ENCODE data around the gene IQGAP3. TPM values are rescaled to one million over a fixed set of nuclear protein-coding genes. Genes with fewer than 3 reads are reported as not detected.

IQGAP3 gene
- polyA plus RNA-seq, 1 donor, result 13.9 TPM

GRCh38 chr1:156483397-156483796, 89.0 kb downstream of the IQGAP3 start:
- Histone ChIP-seq H3K4me3 (ENCODE audit: low read length) (no peak overlapping the region), H3K9me3 (ENCODE audit: control insufficient read depth, low read depth, low read length) (no peaks in the 10 kb centered on the region), H3K27ac (ENCODE audit: low read length) (no peak overlapping the region), H3K27me3 (ENCODE audit: control insufficient read depth, insufficient read depth, low read length) (no peaks in the 10 kb centered on the region), H3K36me3 (ENCODE audit: control insufficient read depth, insufficient read depth, low read length) (peaks cover 63% of the 10 kb centered on the region), H3K4me1 (ENCODE audit: control insufficient read depth, insufficient read depth, low read length) (no peaks in the 10 kb centered on the region)
- no peak for DNase-seq
- WGBS (ENCODE audit: insufficient coverage, low lambda C conversion rate), result no CpG with 5 or more reads among the region's 2 CpGs

GRCh38 chr1:156482276-156482675, 90.1 kb downstream of the IQGAP3 start:
- Histone ChIP-seq H3K4me3 (ENCODE audit: low read length) (no peak overlapping the region), H3K27me3 (ENCODE audit: control insufficient read depth, insufficient read depth, low read length) (no peaks in the 10 kb centered on the region), H3K9me3 (ENCODE audit: control insufficient read depth, low read depth, low read length) (no peaks in the 10 kb centered on the region), H3K27ac (ENCODE audit: low read length) (no peak overlapping the region), H3K4me1 (ENCODE audit: control insufficient read depth, insufficient read depth, low read length) (no peaks in the 10 kb centered on the region), H3K36me3 (ENCODE audit: control insufficient read depth, insufficient read depth, low read length) (peaks cover 68% of the 10 kb centered on the region)
- no CpG with 5 or more reads among the region's 19 CpGs for WGBS (ENCODE audit: insufficient coverage, low lambda C conversion rate)
- no peak for DNase-seq

- no peaks in the 10 kb centered on the region for H3K9me3 ChIP-seq (ENCODE audit: control insufficient read depth, low read depth, low read length)
- no peaks in the 10 kb centered on the region for H3K27me3 ChIP-seq (ENCODE audit: control insufficient read depth, insufficient read depth, low read length)
- H3K4me3 ChIP-seq (ENCODE audit: low read length), result no peak overlapping the region
- H3K36me3 ChIP-seq (ENCODE audit: control insufficient read depth, insufficient read depth, low read length), result peaks cover 75% of the 10 kb centered on the region
- DNase-seq, result no peak
- no peaks in the 10 kb centered on the region for H3K4me1 ChIP-seq (ENCODE audit: control insufficient read depth, insufficient read depth, low read length)
- WGBS (ENCODE audit: insufficient coverage, low lambda C conversion rate), result no CpG with 5 or more reads among the region's 5 CpGs
- no peak overlapping the region for H3K27ac ChIP-seq (ENCODE audit: low read length)
Observed at GRCh38 chr1:156481527-156481926, 90.8 kb downstream of the IQGAP3 start.

DNA sequence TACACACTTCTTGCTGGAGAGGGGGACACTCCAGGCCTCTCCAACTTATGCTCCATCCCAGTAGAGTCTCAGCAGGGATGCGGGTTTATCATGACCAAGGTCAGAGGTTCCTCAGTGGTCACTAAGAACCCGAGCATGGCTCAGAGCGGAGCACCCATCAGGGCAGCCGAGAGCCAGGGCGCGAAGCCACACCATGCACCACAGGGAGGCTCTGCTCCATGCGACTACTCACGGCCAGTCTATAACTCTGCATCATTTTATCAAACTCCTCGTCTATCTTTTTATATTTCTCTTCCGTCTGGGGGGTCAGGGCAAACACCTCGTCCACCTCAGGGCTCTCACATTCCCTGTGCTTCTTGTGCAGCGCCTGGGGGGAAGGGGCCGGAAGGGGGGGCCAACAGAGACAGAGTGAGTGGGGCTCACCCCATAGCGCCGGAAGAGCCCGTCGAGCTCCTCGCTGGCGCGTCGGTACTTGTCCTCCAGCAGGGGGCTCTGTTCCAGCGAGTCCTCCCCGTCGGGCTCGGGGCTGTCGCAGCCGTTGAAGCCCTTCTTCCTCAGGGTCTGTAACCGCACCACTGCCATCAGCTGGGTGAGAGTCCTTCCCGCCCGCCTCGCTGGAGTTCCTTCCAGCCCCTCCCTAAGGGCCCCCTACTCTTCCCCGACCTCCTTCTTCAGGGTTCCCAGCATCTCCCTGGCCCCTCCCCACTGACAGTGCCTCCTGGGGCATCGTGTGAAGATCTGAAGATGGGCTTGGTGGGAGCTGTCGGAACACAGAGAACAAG, 91.8 kb downstream of the IQGAP3 start:
- WGBS (ENCODE audit: insufficient coverage, low lambda C conversion rate), result no CpG with 5 or more reads among the region's 34 CpGs
- H3K4me3 ChIP-seq (ENCODE audit: low read length), result no peak overlapping the region
- H3K9me3 ChIP-seq (ENCODE audit: control insufficient read depth, low read depth, low read length), result no peaks in the 10 kb centered on the region
- H3K36me3 ChIP-seq (ENCODE audit: control insufficient read depth, insufficient read depth, low read length), result peaks cover 82% of the 10 kb centered on the region
- DNase-seq, result peak in 1 of 2 donors; percentile 43
- no peaks in the 10 kb centered on the region for H3K27me3 ChIP-seq (ENCODE audit: control insufficient read depth, insufficient read depth, low read length)
- no peaks in the 10 kb centered on the region for H3K4me1 ChIP-seq (ENCODE audit: control insufficient read depth, insufficient read depth, low read length)
- no peak overlapping the region for H3K27ac ChIP-seq (ENCODE audit: low read length)

GRCh38 chr1:156480016-156480370, 92.4 kb downstream of the IQGAP3 start:
- Histone ChIP-seq H3K4me3 (ENCODE audit: low read length) (no peak overlapping the region), H3K9me3 (ENCODE audit: control insufficient read depth, low read depth, low read length) (no peaks in the 10 kb centered on the region), H3K27ac (ENCODE audit: low read length) (no peak overlapping the region), H3K36me3 (ENCODE audit: control insufficient read depth, insufficient read depth, low read length) (peaks cover 85% of the 10 kb centered on the region), H3K27me3 (ENCODE audit: control insufficient read depth, insufficient read depth, low read length) (no peaks in the 10 kb centered on the region), H3K4me1 (ENCODE audit: control insufficient read depth, insufficient read depth, low read length) (no peaks in the 10 kb centered on the region)
- WGBS (ENCODE audit: insufficient coverage, low lambda C conversion rate), result no CpG with 5 or more reads among the region's 4 CpGs
- DNase-seq, result no peak

DNA sequence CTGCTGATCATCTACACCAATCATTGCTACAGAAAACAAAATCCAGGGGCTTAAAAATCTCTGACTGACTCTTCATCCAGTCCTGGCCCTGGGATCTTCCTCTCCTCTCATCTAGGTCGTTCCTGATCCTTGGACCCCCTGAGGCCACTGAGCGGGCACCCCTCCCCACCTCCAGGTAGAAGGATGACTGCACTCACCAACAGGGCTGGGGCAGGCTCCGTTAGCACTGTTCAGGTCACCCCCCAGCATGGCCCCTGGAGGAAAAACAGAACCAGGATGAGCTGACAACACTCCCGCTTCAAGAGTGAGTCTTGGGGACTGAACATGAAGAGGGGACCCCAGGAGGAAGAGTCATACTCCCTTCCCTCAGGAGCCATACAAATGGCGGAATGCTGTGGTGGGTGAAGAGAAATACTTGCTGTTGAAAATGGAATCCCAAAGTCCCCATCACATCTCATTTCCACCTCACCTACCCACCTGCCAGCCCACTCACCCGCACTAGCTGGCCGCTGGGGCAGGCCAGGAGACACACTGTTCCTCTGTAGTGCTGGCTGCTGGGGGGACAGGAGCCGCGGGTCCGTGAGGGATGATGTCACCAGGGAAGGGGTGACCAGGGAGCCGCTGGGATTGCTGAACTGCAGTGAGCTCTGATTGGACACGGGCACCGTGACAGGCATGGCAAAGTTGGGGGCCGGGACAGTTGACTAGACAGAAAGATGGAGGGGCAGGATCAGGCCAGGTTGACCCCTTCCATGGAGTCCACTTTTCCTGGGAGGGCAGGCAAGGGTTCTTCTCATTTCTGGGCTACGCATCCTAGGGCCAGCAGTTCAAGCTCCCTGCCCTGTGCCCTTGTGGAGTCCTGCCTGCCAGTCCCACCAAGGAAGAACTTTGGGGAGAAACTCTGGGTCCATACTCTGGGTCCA, 93.0 kb downstream of the IQGAP3 start:
- Histone ChIP-seq H3K4me1 (ENCODE audit: control insufficient read depth, insufficient read depth, low read length) (no peaks in the 10 kb centered on the region), H3K36me3 (ENCODE audit: control insufficient read depth, insufficient read depth, low read length) (peaks cover 90% of the 10 kb centered on the region), H3K9me3 (ENCODE audit: control insufficient read depth, low read depth, low read length) (no peaks in the 10 kb centered on the region), H3K4me3 (ENCODE audit: low read length) (no peak overlapping the region), H3K27me3 (ENCODE audit: control insufficient read depth, insufficient read depth, low read length) (no peaks in the 10 kb centered on the region), H3K27ac (ENCODE audit: low read length) (no peak overlapping the region)
- 87% methylated on average over 3 of the region's 15 CpGs for WGBS (ENCODE audit: insufficient coverage, low lambda C conversion rate)
- DNase-seq, result no peak

DNA sequence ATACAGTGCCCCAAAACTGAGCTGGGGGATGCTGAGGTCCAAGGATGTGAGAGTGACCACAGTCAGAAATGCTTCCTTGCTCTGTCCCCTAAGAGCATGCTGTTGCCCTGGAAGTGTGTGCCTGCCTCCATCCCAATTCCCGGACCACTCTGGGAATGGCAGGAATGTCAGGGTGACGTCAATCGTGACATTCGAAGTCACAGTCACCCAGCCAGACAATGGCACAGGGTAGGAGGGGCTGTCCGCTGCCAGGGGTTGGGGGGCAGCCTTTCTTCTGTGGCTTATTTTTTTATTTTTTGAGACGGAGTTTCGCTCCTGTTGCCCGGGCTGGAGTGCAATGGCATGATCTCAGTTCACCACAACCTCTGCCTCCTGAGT, 94.1 kb downstream of the IQGAP3 start:
- no peak for DNase-seq
- WGBS (ENCODE audit: insufficient coverage, low lambda C conversion rate), result no CpG with 5 or more reads among the region's 8 CpGs
- Histone ChIP-seq H3K27ac (ENCODE audit: low read length) (no peak overlapping the region), H3K36me3 (ENCODE audit: control insufficient read depth, insufficient read depth, low read length) (peaks cover 96% of the 10 kb centered on the region), H3K4me1 (ENCODE audit: control insufficient read depth, insufficient read depth, low read length) (no peaks in the 10 kb centered on the region), H3K27me3 (ENCODE audit: control insufficient read depth, insufficient read depth, low read length) (no peaks in the 10 kb centered on the region), H3K4me3 (ENCODE audit: low read length) (no peak overlapping the region), H3K9me3 (ENCODE audit: control insufficient read depth, low read depth, low read length) (no peaks in the 10 kb centered on the region)

GRCh38 chr1:156477526-156478249, 94.7 kb downstream of the IQGAP3 start:
- Histone ChIP-seq H3K9me3 (ENCODE audit: control insufficient read depth, low read depth, low read length) (no peaks in the 10 kb centered on the region), H3K27ac (ENCODE audit: low read length) (no peak overlapping the region), H3K27me3 (ENCODE audit: control insufficient read depth, insufficient read depth, low read length) (no peaks in the 10 kb centered on the region), H3K4me3 (ENCODE audit: low read length) (no peak overlapping the region), H3K4me1 (ENCODE audit: control insufficient read depth, insufficient read depth, low read length) (no peaks in the 10 kb centered on the region), H3K36me3 (ENCODE audit: control insufficient read depth, insufficient read depth, low read length) (peaks cover 95% of the 10 kb centered on the region)
- DNase-seq, result no peak
- WGBS (ENCODE audit: insufficient coverage, low lambda C conversion rate), result no CpG with 5 or more reads among the region's 3 CpGs

DNA sequence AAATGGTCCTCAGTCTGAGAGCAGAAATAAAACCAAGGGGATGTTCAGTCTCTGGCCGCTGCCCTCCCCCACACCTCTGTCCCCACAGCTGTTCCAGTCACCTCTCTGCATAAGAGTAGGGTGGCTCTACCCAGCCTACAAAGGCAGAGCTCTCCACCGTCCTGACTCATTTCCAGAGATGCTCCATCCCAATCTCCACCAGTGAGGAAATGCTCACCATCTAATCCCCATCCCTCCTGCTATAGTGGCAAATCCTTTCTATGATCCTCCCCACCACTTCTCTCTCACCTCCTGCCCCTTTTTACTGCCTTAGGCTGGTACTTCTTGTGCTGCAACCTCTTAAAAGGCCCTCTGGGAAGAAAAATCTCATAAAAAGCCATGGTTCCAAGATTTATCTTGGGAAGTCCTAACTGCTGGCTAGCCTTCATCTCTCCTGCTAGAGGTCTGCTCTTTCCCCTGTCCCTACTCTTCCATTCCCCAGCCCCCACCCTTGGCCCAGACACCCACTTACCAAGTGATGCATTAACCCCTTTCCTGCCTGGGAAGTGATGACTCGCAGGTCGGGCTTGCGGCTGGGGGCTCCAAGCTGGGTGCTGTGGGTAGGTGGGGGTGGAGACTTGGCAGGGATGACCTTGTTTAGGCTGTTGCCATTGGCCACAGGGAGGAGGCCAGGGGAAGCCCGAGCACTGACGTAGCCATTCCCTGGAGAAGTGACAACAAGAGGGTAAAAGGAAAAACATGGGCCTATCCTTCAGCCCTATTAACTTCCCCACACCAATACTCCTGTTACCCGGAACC, 95.7 kb downstream of the IQGAP3 start:
- no peak for DNase-seq
- Histone ChIP-seq H3K4me1 (ENCODE audit: control insufficient read depth, insufficient read depth, low read length) (peaks cover 7% of the 10 kb centered on the region), H3K9me3 (ENCODE audit: control insufficient read depth, low read depth, low read length) (no peaks in the 10 kb centered on the region), H3K27me3 (ENCODE audit: control insufficient read depth, insufficient read depth, low read length) (no peaks in the 10 kb centered on the region), H3K36me3 (ENCODE audit: control insufficient read depth, insufficient read depth, low read length) (peaks cover 93% of the 10 kb centered on the region), H3K27ac (ENCODE audit: low read length) (no peak overlapping the region), H3K4me3 (ENCODE audit: low read length) (no peak overlapping the region)
- WGBS (ENCODE audit: insufficient coverage, low lambda C conversion rate), result no CpG with 5 or more reads among the region's 8 CpGs

Data from large intestine (tissue), 3 donors.